ENCODE measurements around the gene CYP1A1. TPM values are rescaled to one million over a fixed set of nuclear protein-coding genes. Genes with fewer than 3 reads are reported as not detected.
A peak's percentile ranks its signal among the peaks of the same experiment; 100 is the strongest.

CYP1A1 gene
- total RNA-seq, 1 donor from 2014 or later, result 1.6 TPM

- ATAC-seq, result no peak
- no peak for DNase-seq (ENCODE audit: low spot score)
Measured at GRCh38 chr15:74696808-74697207, 28.5 kb downstream of the CYP1A1 start.

DNA sequence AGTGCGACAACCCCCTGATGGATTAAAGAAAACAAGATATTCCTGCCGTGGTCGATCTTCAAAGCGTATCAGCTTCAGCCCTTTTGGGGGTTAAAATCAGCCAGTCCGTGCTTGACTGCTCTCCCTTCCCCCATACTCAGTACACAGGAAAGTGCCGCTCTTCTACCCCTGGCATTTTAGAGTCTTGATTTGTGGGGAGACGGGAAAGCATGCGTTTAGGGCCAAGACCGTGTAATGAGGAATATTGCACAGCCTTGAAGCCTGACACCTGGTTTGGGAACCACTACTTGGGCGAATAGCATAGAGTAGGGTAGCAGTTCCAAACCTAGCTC is 29.0 kb downstream of the CYP1A1 start:
- ATAC-seq, result no peak

GRCh38 chr15:74695597-74696397 is 29.5 kb downstream of the CYP1A1 start, which contains the start of gene EDC3:
Gene EDC3 (minus strand): TSS chr15:74696024. CDS start chr15:74675124, 20,900 bp downstream.
- ATAC-seq (peak; percentile 98), DNase-seq (ENCODE audit: low spot score) (peak; percentile 88)

More for the DNA sequence above, 29.0 kb downstream of the CYP1A1 start:
- no peak for DNase-seq (ENCODE audit: low spot score)

- ATAC-seq (no peak), DNase-seq (ENCODE audit: low spot score) (no peak)
Measured at GRCh38 chr15:74692327-74692726, 33.0 kb downstream of the CYP1A1 start.

- ATAC-seq, result no peak
Measured at GRCh38 chr15:74683758-74684157, 41.6 kb downstream of the CYP1A1 start.

DNA sequence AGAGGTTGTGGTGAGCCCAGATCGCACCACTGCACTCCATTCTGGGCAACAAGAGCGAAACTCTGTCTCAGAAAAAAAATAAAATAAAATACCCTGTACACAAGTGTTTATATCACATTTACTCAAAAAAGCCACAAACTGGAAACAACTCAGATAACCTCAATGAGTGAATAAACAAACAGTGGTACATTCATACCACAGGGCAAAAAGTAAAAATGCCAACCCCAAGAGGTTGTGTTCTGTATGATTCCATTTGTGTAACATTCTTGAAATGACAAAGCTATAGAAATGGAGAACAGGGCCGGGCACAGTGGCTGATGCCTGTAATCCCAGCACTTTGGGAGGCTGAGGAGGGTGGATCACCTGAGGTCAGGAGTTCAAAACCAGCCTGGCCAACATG is 42.4 kb downstream of the CYP1A1 start:
- ATAC-seq, result no peak

More at GRCh38 chr15:74683758-74684157, 41.6 kb downstream of the CYP1A1 start:
- DNase-seq (ENCODE audit: low spot score), result no peak

GRCh38 chr15:74680456-74680855 is 44.9 kb downstream of the CYP1A1 start:
- no peak for DNase-seq (ENCODE audit: low spot score)
- no peak for ATAC-seq

More for the DNA sequence above, 42.4 kb downstream of the CYP1A1 start:
- DNase-seq (ENCODE audit: low spot score), result no peak

DNA sequence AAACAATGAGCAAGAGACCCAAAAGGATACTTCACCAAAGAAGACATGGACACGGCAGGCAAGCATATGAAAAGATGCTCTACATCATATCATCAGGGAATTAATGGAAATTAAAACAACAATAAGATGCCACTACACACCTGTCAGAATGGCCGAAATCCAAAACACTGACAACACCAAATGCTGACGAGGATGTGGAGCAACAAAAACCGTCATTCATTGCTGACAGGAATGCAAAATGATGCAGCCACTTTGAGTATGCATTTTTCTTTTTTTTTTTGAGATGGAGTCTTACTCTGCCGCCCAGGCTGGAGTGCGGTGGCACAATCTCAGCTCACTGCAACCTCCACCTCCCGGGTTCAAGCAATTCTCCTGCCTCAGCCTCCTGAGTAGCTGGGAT is 48.5 kb downstream of the CYP1A1 start:
- ATAC-seq (no peak), DNase-seq (ENCODE audit: low spot score) (no peak)

DNA sequence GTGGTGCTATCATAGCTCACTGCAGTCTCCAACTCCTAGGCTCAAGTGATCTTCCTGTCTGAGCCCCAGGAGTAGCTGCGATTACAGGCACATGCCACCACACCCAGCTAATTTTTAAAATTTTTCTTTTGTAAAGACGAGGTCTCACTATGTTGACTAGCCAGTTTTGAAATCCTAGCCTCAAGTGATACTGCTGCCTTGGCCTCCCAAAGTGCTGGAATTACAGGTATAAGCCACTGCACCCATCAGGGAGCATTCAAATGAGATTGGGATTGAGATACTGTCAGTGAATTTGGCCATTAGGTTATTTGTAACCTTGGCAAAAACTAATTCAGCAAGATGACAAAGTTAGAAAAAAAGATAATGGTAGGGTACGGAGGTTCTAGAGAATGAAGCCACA is 51.2 kb downstream of the CYP1A1 start:
- DNase-seq (ENCODE audit: low spot score) (no peak), ATAC-seq (no peak)

DNA sequence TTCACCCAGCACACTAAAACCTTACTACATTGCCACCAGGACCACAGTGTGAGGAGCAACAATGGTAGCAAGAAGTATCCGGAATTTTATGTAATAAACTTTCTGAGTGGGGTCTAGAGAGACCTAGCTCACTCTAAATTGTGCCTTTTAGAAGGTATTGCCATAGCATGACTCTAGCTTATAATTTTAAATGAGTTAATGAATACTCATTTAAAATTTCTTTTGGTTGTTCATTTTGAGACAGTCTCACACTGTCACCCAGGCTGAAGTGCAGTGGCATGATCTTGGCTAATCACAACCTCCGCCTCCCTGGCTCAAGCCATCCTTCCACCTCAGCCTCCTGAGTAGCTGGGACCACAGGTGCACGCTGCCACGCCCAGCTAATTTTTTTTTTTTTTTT is 55.7 kb downstream of the CYP1A1 start:
- ATAC-seq (no peak), DNase-seq (ENCODE audit: low spot score) (no peak)

Other genes starting within 250 kb of the CYP1A1 start
- gene ARID3B, start 184.3 kb downstream of the CYP1A1 start, total RNA-seq, result 3.7 TPM
- 32.3 TPM for gene CLK3, start 109.7 kb downstream of the CYP1A1 start, total RNA-seq
- gene EDC3, start 29.5 kb downstream of the CYP1A1 start, total RNA-seq, result 13.4 TPM
- 120 TPM for gene CYP1A2, start 23.3 kb upstream of the CYP1A1 start, total RNA-seq
- 32.7 TPM for gene CSK, start 56.6 kb upstream of the CYP1A1 start, total RNA-seq
- gene LMAN1L, start 87.3 kb upstream of the CYP1A1 start, total RNA-seq, result not detected
- not detected for gene CPLX3, start 101.1 kb upstream of the CYP1A1 start, total RNA-seq
- 23.8 TPM for gene ULK3, start 117.6 kb upstream of the CYP1A1 start, total RNA-seq
- gene SCAMP2, start 147.8 kb upstream of the CYP1A1 start, total RNA-seq, result 36.1 TPM
- 33.4 TPM for gene MPI, start 164.5 kb upstream of the CYP1A1 start, total RNA-seq
- gene FAM219B, start 181.3 kb upstream of the CYP1A1 start, total RNA-seq, result 15.8 TPM
- gene COX5A, start 212.5 kb upstream of the CYP1A1 start, total RNA-seq, result 134 TPM
- 2.1 TPM for gene RPP25, start 231.2 kb upstream of the CYP1A1 start, total RNA-seq